Mesothelial cell of epicardium (in vitro differentiated cells): ENCODE measurements around the gene SOST. TPM values are rescaled to one million over a fixed set of nuclear protein-coding genes. Genes with fewer than 3 reads are reported as not detected.

ENCODE experiments used
- DNase-seq, 2 experiments: peaks; one replicate each; pipeline ENCODE4 v3.0.0; 2021; ENCODE audit warnings: low spot score in 2 of 2; ENCODE audit not compliant: unreplicated experiment in 2 of 2
- H3K27ac Mint-ChIP-seq: 2 replicates; pipeline ENCODE4 v1.8.0; 2021; ENCODE audit warnings: mixed read lengths
- H3K27me3 Mint-ChIP-seq: 2 replicates; pipeline ENCODE4 v1.8.0; 2021; ENCODE audit warnings: low read depth, mixed read lengths
- H3K36me3 Mint-ChIP-seq: 2 replicates; pipeline ENCODE4 v1.8.0; 2021; ENCODE audit warnings: mixed read lengths
- H3K4me1 Mint-ChIP-seq: 2 replicates; pipeline ENCODE4 v1.8.0; 2021; ENCODE audit warnings: mixed read lengths
- H3K4me3 Mint-ChIP-seq: 2 replicates; pipeline ENCODE4 v1.8.0; 2021; ENCODE audit warnings: mild to moderate bottlenecking, moderate library complexity, mixed read lengths
- H3K9me3 Mint-ChIP-seq: 2 replicates; pipeline ENCODE4 v1.8.0; 2021; ENCODE audit warnings: mixed read lengths
- total RNA-seq: library from RNA; stranded (reverse); gene quantifications from 3 replicates; pipeline ENCODE4 v1.2.1, GENCODE V29; 2021
- TF ChIP-seq, protein P1 (sequence below): fragments of 200-600 bp; sonication (generic); IDR thresholded peaks from one replicate; pipeline ENCODE4 v1.5.0; 2021; ENCODE audit warnings: antibody characterized with exemption; ENCODE audit not compliant: unreplicated experiment

Gene SOST
- total RNA-seq, result 0.23 to 0.33 TPM (median 0.27 TPM) in 3 replicates

DNA sequence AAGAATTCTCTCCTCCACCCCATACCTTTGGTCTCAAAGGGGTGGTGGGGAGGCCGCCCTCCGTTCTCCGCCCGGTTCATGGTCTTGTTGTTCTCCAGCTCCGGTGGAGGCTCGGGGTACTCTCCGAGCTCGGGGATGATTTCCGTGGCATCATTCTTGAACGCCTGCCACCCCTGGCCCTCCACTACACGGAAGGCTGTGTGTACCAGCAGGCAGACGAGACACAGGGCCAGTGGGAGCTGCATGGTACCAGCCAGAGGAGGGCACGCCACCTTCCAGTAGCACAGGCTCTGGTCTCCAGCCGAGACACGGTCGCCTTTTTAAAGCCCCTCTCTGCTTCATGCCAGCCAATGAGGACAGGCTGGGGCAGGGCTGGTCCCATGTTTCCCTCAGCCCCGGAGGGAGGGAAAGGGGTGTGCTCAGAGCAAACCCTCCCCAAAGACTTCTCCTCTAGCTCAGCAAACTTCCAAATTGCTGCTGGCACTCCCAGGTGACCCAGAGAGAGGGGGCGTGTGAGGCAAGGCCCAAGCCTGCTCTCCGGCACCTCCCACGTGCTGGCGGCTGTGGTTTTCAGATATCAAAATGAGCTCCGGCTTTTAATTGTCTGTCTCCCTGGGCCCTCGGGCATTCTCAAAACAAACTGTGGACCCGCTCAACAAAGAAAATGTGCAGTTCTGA, at the start of gene SOST:
TSS of gene SOST (minus strand) at position 295 of the 678 bp plus-strand sequence. CDS start at position 245, 50 bp downstream.
- peaks cover 25% of the 10 kb centered on the region for H3K4me1 Mint-ChIP-seq
- no peak within 1 kb of the TSS for H3K27ac Mint-ChIP-seq
- H3K4me3 Mint-ChIP-seq, result no peak within 1 kb of the TSS
- H3K36me3 Mint-ChIP-seq, result no peaks in the 10 kb centered on the region
- no peaks in the 10 kb centered on the region for H3K9me3 Mint-ChIP-seq
- DNase-seq, result no peak
- TF ChIP-seq, protein P1, sequence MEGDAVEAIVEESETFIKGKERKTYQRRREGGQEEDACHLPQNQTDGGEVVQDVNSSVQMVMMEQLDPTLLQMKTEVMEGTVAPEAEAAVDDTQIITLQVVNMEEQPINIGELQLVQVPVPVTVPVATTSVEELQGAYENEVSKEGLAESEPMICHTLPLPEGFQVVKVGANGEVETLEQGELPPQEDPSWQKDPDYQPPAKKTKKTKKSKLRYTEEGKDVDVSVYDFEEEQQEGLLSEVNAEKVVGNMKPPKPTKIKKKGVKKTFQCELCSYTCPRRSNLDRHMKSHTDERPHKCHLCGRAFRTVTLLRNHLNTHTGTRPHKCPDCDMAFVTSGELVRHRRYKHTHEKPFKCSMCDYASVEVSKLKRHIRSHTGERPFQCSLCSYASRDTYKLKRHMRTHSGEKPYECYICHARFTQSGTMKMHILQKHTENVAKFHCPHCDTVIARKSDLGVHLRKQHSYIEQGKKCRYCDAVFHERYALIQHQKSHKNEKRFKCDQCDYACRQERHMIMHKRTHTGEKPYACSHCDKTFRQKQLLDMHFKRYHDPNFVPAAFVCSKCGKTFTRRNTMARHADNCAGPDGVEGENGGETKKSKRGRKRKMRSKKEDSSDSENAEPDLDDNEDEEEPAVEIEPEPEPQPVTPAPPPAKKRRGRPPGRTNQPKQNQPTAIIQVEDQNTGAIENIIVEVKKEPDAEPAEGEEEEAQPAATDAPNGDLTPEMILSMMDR, result no peak
- H3K27me3 Mint-ChIP-seq, result peaks cover 39% of the 10 kb centered on the region

DNA sequence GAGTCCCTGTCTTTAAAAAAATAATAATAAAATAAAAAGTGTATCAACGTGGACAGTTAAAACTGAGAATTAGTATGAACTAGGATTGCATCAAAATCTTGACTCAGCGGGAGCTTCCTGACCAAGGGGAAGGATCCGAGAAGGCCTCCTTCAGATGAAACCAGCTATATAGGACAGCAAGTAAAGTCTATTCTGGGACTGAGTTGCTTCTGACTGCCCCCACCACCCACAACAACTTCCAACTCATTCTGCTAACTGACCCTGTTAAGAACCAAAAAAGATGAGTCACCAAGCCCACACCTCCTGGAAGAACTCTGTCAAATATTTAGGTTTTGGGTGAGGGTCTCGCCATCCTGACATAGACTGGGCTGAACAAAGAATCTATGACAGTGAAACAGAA, 49.5 kb upstream of the SOST start:
- H3K4me3 Mint-ChIP-seq, result no peak overlapping the region
- no peak overlapping the region for H3K27ac Mint-ChIP-seq
- H3K27me3 Mint-ChIP-seq, result no peaks in the 10 kb centered on the region
- peaks cover 19% of the 10 kb centered on the region for H3K36me3 Mint-ChIP-seq
- H3K9me3 Mint-ChIP-seq, result peaks cover 4% of the 10 kb centered on the region
- peaks cover 10% of the 10 kb centered on the region for H3K4me1 Mint-ChIP-seq
- TF ChIP-seq, protein P1, result no peak
- no peak for DNase-seq

DNA sequence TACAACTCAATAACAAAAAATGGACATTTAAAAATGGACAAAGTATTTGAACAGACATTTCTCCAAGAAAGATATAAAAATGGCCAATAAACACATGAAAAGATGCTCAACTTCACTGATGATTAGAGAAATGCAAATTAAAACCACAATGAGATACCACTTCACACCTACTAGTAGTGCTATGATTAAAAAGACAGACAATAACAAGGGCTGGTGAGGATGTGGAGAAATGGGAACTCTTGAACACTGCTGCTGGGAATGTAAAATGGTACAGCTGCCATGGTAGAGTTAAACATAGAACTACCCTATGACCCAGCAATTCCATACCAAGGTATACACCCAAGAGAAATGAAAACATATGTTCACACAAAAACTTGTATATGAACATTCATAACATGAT, 46.5 kb upstream of the SOST start:
- no peaks in the 10 kb centered on the region for H3K27me3 Mint-ChIP-seq
- DNase-seq, result no peak
- H3K27ac Mint-ChIP-seq, result no peak overlapping the region
- H3K36me3 Mint-ChIP-seq, result peaks cover 24% of the 10 kb centered on the region
- H3K4me1 Mint-ChIP-seq, result peaks cover 11% of the 10 kb centered on the region
- peaks cover 4% of the 10 kb centered on the region for H3K9me3 Mint-ChIP-seq
- TF ChIP-seq, protein P1, result no peak
- no peak overlapping the region for H3K4me3 Mint-ChIP-seq

DNA sequence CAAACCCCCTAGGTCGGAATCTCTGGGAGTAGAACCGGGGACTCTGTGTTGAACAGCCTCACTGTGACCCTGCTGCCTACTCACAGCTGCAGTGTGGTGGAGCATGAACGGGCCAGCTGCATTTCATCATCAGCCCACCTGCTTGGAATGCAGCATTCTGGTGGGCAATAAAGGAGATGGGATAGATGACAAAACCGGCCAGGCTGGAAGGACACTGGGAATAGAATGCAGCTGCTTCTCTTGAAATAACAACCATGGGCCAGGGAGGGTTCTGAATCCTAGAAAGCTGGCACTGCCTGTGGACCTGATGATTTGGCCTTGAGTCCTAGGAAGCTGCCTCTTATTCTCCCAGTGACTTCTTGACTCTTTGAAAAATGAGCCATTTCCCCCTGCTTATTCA, 45.2 kb upstream of the SOST start:
- Mint-ChIP-seq H3K9me3 (peaks cover 4% of the 10 kb centered on the region), H3K36me3 (peaks cover 20% of the 10 kb centered on the region), H3K4me1 (peaks cover 11% of the 10 kb centered on the region), H3K4me3 (no peak overlapping the region), H3K27ac (no peak overlapping the region), H3K27me3 (no peaks in the 10 kb centered on the region)
- no peak for DNase-seq
- TF ChIP-seq, protein P1, result no peak

DNA sequence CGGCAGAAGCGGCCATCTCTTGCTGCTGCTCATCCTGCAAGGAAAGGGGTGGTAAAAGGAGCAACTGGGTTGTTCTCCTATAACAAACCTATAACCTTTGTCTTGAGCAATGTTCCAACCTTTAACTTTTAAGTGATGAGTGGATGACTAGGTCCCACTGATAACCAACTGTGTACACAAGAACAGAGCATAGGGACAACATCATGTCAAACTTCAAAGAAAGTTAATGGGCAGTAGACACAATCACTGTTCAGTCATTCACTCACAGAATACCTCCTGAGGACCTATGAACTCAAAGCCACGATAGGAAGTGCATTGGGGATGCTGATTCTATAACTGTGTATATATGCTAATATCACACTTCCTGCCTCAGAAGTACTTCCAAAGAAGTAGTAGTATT, 43.3 kb upstream of the SOST start:
- Mint-ChIP-seq H3K9me3 (peaks cover 9% of the 10 kb centered on the region), H3K36me3 (peaks cover 20% of the 10 kb centered on the region), H3K4me1 (peaks cover 11% of the 10 kb centered on the region), H3K4me3 (no peak overlapping the region), H3K27ac (no peak overlapping the region), H3K27me3 (peaks cover 4% of the 10 kb centered on the region)
- TF ChIP-seq, protein P1, result no peak
- DNase-seq, result no peak
